NT2/D1 (cell line): ENCODE results near the gene LIX1.

Experiments
- SUZ12 ChIP-seq: IDR thresholded peaks from 2 replicates; pipeline ENCODE4 v1.6.1; 2011; ENCODE audit not compliant: insufficient read length, insufficient read depth; ENCODE audit errors: extremely low read depth
- YY1 ChIP-seq: IDR thresholded peaks from 2 replicates; pipeline ENCODE4 v1.6.1; 2011; ENCODE audit not compliant: insufficient read length, insufficient read depth
- ZNF274 ChIP-seq: IDR thresholded peaks from 2 replicates; pipeline ENCODE4 v1.6.1; 2011; ENCODE audit warnings: mild to moderate bottlenecking, low read depth, low read length

DNA sequence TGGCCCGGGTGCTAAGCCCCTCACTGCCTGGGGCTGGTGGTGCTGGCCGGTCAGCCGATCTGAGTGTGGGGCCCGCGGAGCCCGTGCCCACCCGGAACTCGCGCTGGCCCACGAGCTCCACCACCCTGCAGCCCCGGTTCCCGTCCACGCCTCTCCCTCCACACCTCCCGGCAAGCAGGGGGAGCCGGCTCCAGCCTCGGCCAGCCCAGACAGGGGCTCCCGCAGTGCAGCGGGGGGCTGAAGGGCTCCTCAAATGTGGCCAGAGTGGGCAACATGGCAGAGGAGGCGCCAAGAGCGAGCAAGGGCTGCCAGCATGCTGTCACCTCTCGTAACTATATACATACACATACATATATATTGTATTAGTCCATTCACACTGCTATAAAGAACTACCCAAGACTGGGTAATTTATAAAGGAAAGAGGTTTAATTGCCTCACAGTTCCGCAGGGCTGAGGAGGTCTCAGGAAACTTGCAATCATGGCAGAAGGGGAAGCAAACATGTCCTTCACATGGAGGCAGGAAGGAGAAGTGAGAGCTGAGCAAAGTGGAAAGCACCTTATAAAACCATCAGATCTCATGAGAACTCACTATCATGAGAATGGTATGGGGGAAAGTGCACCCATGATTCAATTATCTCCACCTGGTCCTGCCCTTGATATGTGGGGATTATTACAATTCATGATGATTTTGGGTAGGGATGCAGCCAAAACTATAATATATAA is 56.8 kb downstream of the LIX1 start:
- TF ChIP-seq YY1 (no peak), SUZ12 (no peak), ZNF274 (no peak)
